Dermis lymphatic vessel endothelial cell (primary cell): Measurements from ENCODE around the gene DMXL2. TPM values are rescaled to one million over a fixed set of nuclear protein-coding genes. Genes with fewer than 3 reads are reported as not detected.

Experiments
- total RNA-seq: library from RNA; depleted of rRNA; stranded (reverse); fragments of >200 nt; gene quantifications from 2 replicates; pipeline ENCODE4 v1.2.1, GENCODE V29; 2014

DMXL2 gene
- 10.1 and 12.6 TPM in 2 replicates for total RNA-seq

GRCh38 chr15:51622604-51623370 is at the start of gene DMXL2:
Gene DMXL2 (minus strand): TSS chr15:51622771. CDS start chr15:51622545, 226 bp downstream.

Other genes with a start within 250 kb of the DMXL2 start
- 0.43 and 1.6 TPM in 2 replicates for gene SCG3, start 58.7 kb upstream of the DMXL2 start, total RNA-seq
- 21.7 and 29.4 TPM in 2 replicates for gene LYSMD2, start 114.9 kb upstream of the DMXL2 start, total RNA-seq
- 41.9 and 42.2 TPM in 2 replicates for gene TMOD2, start 128.8 kb upstream of the DMXL2 start, total RNA-seq
- 80.5 and 90.7 TPM in 2 replicates for gene TMOD3, start 206.9 kb upstream of the DMXL2 start, total RNA-seq